Measurements from ENCODE around the gene DPYSL5. TPM values are rescaled to one million over a fixed set of nuclear protein-coding genes. Genes with fewer than 3 reads are reported as not detected.

The DPYSL5 gene
- total RNA-seq, 1 donor from 2014 or later: 2.9 TPM

DNA sequence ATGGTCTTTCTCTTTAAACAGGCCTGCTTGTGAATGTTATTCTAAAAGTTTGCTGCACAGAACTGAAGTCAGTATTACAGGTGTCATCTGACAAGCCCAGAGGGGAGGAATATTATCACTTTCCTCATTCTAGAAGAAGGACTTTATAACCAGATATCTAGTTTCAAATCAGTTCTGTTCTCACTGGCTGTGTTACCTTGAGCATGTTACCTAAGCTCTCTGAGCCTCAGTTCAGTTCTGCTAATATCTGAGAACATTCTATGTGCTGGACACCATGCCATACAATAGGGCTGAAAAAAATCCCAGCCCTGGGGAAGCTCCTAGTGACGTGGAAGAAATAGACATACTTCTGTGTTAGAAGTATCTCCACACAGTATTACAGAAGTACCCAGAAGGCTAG, 150.4 kb downstream of the DPYSL5 start:
- peaks cover 35% of the 10 kb centered on the region for H4K20me1 ChIP-seq (ENCODE audit: insufficient read depth, low read length)
- no peaks in the 10 kb centered on the region for H3K27me3 Mint-ChIP-seq (ENCODE audit: low read depth, unreplicated experiment)
- peaks cover 1% of the 10 kb centered on the region for H3K4me1 ChIP-seq (ENCODE audit: insufficient read depth, low read length)
- H3K36me3 Mint-ChIP-seq (ENCODE audit: low read depth, unreplicated experiment): peaks cover 3% of the 10 kb centered on the region
- H3K9me3 Mint-ChIP-seq (ENCODE audit: unreplicated experiment): peaks cover 2% of the 10 kb centered on the region
- H3K4me3 Mint-ChIP-seq (ENCODE audit: unreplicated experiment): no peak overlapping the region
- no peaks in the 10 kb centered on the region for H3K79me2 ChIP-seq (ENCODE audit: insufficient read depth, low read length)
- H3K27me3 ChIP-seq (ENCODE audit: insufficient read depth, low read length): peaks cover 6% of the 10 kb centered on the region
- H3K4me1 Mint-ChIP-seq (ENCODE audit: low read depth, unreplicated experiment): peaks cover 4% of the 10 kb centered on the region
- DNase-seq (ENCODE audit: low read depth) (no peak), FAIRE-seq (no peak)
- TF ChIP-seq EZH2 (IDR thresholded peaks at IDR 0.05; ENCODE audit: insufficient read depth, low read length): no peak
- TF ChIP-seq, protein P1, sequence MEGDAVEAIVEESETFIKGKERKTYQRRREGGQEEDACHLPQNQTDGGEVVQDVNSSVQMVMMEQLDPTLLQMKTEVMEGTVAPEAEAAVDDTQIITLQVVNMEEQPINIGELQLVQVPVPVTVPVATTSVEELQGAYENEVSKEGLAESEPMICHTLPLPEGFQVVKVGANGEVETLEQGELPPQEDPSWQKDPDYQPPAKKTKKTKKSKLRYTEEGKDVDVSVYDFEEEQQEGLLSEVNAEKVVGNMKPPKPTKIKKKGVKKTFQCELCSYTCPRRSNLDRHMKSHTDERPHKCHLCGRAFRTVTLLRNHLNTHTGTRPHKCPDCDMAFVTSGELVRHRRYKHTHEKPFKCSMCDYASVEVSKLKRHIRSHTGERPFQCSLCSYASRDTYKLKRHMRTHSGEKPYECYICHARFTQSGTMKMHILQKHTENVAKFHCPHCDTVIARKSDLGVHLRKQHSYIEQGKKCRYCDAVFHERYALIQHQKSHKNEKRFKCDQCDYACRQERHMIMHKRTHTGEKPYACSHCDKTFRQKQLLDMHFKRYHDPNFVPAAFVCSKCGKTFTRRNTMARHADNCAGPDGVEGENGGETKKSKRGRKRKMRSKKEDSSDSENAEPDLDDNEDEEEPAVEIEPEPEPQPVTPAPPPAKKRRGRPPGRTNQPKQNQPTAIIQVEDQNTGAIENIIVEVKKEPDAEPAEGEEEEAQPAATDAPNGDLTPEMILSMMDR (IDR thresholded peaks at IDR 0.05; ENCODE audit: insufficient read depth, low read depth, low read length): no peak
- H3K9me3 ChIP-seq (ENCODE audit: insufficient read depth, low read depth, low read length): no peaks in the 10 kb centered on the region
- no peak overlapping the region for H3K9ac ChIP-seq (ENCODE audit: low read length)
- no peak overlapping the region for H3K27ac ChIP-seq (ENCODE audit: low read depth, low read length)
- no peak overlapping the region for H3K4me3 ChIP-seq (ENCODE audit: insufficient read depth, low read depth, low read length)
- no peak overlapping the region for H3K4me2 ChIP-seq (ENCODE audit: low read length)
- no peak overlapping the region for H2AFZ ChIP-seq (ENCODE audit: low read depth, low read length)
- H3K36me3 ChIP-seq (ENCODE audit: insufficient read depth, low read length): no peaks in the 10 kb centered on the region
- no peak overlapping the region for H3K27ac Mint-ChIP-seq (ENCODE audit: unreplicated experiment)

Other genes starting within 250 kb of the DPYSL5 start
- not detected in 2 replicates for gene CIB4, start 206.8 kb upstream of the DPYSL5 start, total RNA-seq
- gene KCNK3, start 155.4 kb upstream of the DPYSL5 start, total RNA-seq: 1.9 and 2.3 TPM in 2 replicates
- 41.9 and 42.5 TPM in 2 replicates for gene SLC35F6, start 83.8 kb upstream of the DPYSL5 start, total RNA-seq
- gene CENPA, start 62.1 kb upstream of the DPYSL5 start, total RNA-seq: 0.75 and 2.7 TPM in 2 replicates
- gene MAPRE3, start 122.5 kb downstream of the DPYSL5 start, total RNA-seq: 27.0 and 29.0 TPM in 2 replicates
- gene TMEM214, start 184.8 kb downstream of the DPYSL5 start, total RNA-seq: 93.5 and 108 TPM in 2 replicates
- 19.9 and 20.7 TPM in 2 replicates for gene AGBL5, start 203.5 kb downstream of the DPYSL5 start, total RNA-seq
- gene OST4, start 223.5 kb downstream of the DPYSL5 start, total RNA-seq: 395 and 419 TPM in 2 replicates
- 0.95 and 1.2 TPM in 2 replicates for gene EMILIN1, start 230.5 kb downstream of the DPYSL5 start, total RNA-seq
- 0.94 and 0.95 TPM in 2 replicates for gene KHK, start 238.6 kb downstream of the DPYSL5 start, total RNA-seq

All from astrocyte (in vitro differentiated cells and primary cell).